ENCODE data around the gene ZBTB37.
"Not testable (repeated sequence)": the region's sequence is repeated elsewhere in the genome, so short reads cannot be mapped to it uniquely, and the experiment has no call there.

ZBTB37 gene

GRCh38 chr1:173903827-173904531, 35.8 kb downstream of the ZBTB37 start:
- DNase-seq (ENCODE audit: low read depth in 2 of 2), result no peak

GRCh38 chr1:173913111-173913510, 44.9 kb downstream of the ZBTB37 start:
- DNase-seq (ENCODE audit: low read depth in 2 of 2), result no peak

DNA sequence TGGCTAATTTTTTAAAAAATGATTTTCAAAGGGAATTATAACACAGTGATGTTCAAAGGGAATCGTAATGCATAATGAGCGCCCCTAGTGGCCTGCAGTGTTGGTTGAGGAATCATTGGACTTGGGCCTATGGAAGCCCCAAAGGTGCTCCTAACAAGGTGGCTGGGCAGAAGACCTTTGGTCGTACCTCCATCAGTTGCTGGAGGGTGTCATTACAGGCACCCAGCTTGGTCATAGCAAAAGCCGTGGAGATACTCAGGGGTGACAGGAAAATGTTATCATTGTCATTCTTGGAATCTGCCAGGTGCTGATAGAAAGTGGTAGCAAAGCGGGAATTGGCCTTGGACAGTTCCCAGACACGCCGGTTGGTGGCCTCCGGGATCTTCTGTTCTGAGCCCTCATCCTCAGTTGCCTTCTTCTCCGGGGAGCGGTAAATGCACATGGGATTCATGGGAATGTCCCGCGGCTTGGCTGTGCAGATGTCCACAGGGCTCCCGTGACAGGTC, 46.2 kb downstream of the ZBTB37 start:
- DNase-seq (ENCODE audit: low read depth in 2 of 2), result no peak

GRCh38 chr1:173915596-173915995, 47.4 kb downstream of the ZBTB37 start:
- no peak for DNase-seq (ENCODE audit: low read depth in 2 of 2)

DNA sequence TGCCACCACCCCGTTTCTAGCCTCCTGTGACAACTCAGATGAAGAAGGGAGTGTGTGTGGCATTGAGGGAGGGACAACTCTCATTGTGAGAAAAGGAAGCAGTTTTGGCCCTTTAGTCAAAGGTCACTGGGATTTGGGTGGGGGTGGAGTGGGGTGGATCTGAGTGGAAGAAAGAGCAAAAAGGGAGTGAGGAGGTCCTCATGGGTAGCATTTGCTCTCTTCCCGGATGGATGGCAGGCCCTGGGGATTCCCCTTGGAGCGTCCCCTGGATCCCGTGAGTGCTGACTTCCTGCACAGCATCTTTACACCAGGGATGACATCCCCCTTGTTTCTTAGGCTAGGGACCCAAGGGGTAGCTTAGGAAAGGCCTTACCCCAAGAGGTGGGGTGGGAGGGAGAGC, 48.5 kb downstream of the ZBTB37 start:
- DNase-seq (ENCODE audit: low read depth in 2 of 2), result no peak

DNA sequence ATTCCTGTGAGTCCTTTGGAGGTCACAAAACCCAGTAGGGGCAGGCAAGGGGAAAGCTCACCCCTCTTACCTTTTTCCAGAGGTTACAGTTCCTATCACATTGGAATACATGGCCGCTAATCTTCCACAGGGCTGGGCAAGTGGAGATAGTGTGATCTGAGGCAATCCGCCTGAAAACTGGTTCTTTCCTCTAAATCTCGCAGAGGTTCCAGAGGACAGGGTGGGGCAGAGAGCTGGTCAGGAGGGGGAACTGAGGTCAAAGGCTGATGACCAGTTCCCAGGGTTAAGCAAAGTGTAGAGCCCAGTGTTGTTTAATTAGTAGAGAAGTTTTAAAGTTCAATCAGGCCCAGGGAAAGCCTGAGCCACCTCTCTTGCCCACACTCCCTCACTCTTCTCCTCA, 49.0 kb downstream of the ZBTB37 start, which contains the start of gene SERPINC1:
SERPINC1 (minus strand) TSS at position 179 of the 400 bp plus-strand sequence; CDS start at position 111, 68 bp downstream.
- DNase-seq (ENCODE audit: low read depth in 2 of 2), result no peak

GRCh38 chr1:173917635-173918493, 49.7 kb downstream of the ZBTB37 start:
- DNase-seq (ENCODE audit: low read depth in 2 of 2), result no peak

DNA sequence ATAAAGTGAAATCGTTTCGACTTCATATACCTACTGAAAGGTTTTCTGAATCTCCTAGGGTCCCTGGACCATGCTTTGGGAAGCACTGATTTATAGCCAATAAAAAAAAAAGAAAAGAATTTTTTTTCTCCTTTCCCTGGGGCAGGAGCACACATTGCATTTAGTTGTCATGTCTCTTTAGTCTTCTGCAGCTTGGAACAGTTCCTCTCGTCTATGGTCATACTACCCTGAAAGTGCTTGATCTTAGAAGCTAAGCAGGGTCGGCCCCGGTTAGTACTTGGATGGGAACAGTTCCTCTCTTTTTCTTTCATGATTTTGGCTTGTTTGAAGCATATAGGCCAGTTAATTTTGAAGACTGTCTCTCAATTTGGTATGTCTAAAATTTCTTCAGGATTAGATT, 52.7 kb downstream of the ZBTB37 start:
- DNase-seq (ENCODE audit: low read depth in 2 of 2), result no peak

GRCh38 chr1:173925306-173926242, 57.4 kb downstream of the ZBTB37 start:
- no peak for DNase-seq (ENCODE audit: low read depth in 2 of 2)

GRCh38 chr1:173930541-173930940, 62.4 kb downstream of the ZBTB37 start:
- DNase-seq (ENCODE audit: low read depth in 2 of 2), result not testable (repeated sequence)

GRCh38 chr1:173934440-173934839, 66.3 kb downstream of the ZBTB37 start:
- no peak for DNase-seq (ENCODE audit: low read depth in 2 of 2)

DNA sequence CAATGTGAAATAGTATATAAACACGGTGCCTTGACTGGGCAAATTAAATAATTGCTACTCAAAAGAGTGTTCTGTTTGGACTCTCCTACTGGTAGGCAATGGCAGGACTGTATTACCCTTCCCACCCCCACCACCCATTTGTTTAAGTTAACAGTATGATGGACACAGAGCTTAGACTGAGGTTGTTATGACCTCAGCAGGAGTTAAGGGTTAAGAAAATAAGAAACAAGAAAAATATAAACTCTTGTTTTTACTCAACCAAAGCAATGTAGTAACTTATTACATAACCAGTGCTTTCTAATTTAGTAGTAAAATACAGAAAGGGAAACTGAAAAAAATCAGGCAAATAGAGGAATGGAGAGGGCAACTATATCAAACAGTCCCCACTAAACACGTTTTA, 68.9 kb downstream of the ZBTB37 start:
- no peak for DNase-seq (ENCODE audit: low read depth in 2 of 2)

GRCh38 chr1:173946380-173946921, 78.3 kb downstream of the ZBTB37 start:
- no peak for DNase-seq (ENCODE audit: low read depth in 2 of 2)

DNA sequence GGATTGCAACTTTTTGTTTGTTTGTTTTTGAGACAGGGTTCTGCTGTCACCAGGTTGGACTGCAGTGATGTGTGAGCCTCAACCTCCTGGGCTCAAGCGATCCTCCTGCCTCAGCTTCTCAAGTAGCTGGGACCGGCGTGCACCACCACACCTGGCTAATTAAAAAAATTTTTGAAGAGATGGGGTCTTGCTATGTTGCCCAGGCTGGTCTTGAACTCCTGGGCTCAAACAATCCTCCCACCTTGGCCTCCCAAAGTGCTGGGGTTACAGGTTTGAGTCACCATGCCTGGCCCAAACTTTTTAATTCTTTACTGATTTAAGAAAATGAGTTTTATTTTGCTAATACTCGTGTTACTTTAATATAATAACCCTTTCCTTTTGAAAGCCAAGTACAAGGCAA, 80.4 kb downstream of the ZBTB37 start:
- no peak for DNase-seq (ENCODE audit: low read depth in 2 of 2)

Data from stimulated activated CD8-positive, alpha-beta memory T cell treated with anti-CD3 and anti-CD28 coated beads, Interleukin-15, amount 100 ng/mL, for 4 hours (primary cell).